Keratinocyte (primary cell): ENCODE data around the gene RORB. TPM values are rescaled to one million over a fixed set of nuclear protein-coding genes. Genes with fewer than 3 reads are reported as not detected.

Source experiments
- DNase-seq: peaks from one replicate; pipeline ENCODE4 v3.0.0-alpha.2; 2011; ENCODE audit warnings: low read depth, missing footprints, low spot score
- FAIRE-seq: peaks from 2 replicates; lab custom pipeline; 2011; peaks lifted over from hg19 to GRCh38; lab: Jason Lieb, UNC
- H2AFZ ChIP-seq: 2 replicates; pipeline ENCODE4 v1.6.0; 2012; ENCODE audit warnings: low read length, control low read depth, inconsistent platforms; ENCODE audit not compliant: control insufficient read depth
- H3K27ac ChIP-seq: 2 replicates; pipeline ENCODE4 v1.5.1; 2011; ENCODE audit warnings: low read length; ENCODE audit not compliant: control insufficient read depth, insufficient read depth
- H3K27me3 ChIP-seq: 3 replicates; pipeline ENCODE4 v1.6.0; 2011; ENCODE audit warnings: low read length; ENCODE audit not compliant: control insufficient read depth, insufficient read depth; ENCODE audit errors: extremely low read depth
- H3K36me3 ChIP-seq, 2 experiments: 2 replicates in 1 of 2; 3 replicates in 1 of 2; pipeline ENCODE4 v1.5.1; 2011; ENCODE audit warnings: low read length in 2 of 2, mild to moderate bottlenecking in 1 of 2; ENCODE audit not compliant: control insufficient read depth in 2 of 2, insufficient read depth in 2 of 2; ENCODE audit errors: extremely low read depth in 1 of 2
- H3K4me1 ChIP-seq: 3 replicates; pipeline ENCODE4 v1.5.1; 2011; ENCODE audit warnings: low read length; ENCODE audit not compliant: control insufficient read depth, insufficient read depth; ENCODE audit errors: extremely low read depth
- H3K4me2 ChIP-seq: 3 replicates; pipeline ENCODE4 v1.6.0; 2011; ENCODE audit warnings: low read depth, low read length; ENCODE audit not compliant: control insufficient read depth, insufficient read depth; ENCODE audit errors: extremely low read depth
- H3K4me3 ChIP-seq, 3 experiments: fragments of 200-600 bp in 1 of 3; sonication (generic) in 1 of 3; 2 replicates in 2 of 3; 3 replicates in 1 of 3; pipeline ENCODE4 v1.5.1; 2011 to 2016; ENCODE audit warnings: low read length in 3 of 3, mild to moderate bottlenecking in 3 of 3, control low read depth in 2 of 3, inconsistent platforms in 1 of 3, low read depth in 1 of 3, mixed read lengths in 1 of 3, mixed run types in 1 of 3, moderate library complexity in 1 of 3; ENCODE audit not compliant: control insufficient read depth in 2 of 3, insufficient read depth in 2 of 3; ENCODE audit errors: extremely low read depth in 1 of 3
- H3K79me2 ChIP-seq: 2 replicates; pipeline ENCODE4 v1.6.0; 2012; ENCODE audit warnings: low read length; ENCODE audit not compliant: control insufficient read depth, insufficient read depth
- H3K9ac ChIP-seq: 3 replicates; pipeline ENCODE4 v1.6.0; 2011; ENCODE audit warnings: low read length; ENCODE audit not compliant: control insufficient read depth, insufficient read depth; ENCODE audit errors: extremely low read depth
- H3K9me1 ChIP-seq: 3 replicates; pipeline ENCODE4 v1.6.0; 2011; ENCODE audit warnings: low read length; ENCODE audit not compliant: control insufficient read depth, insufficient read depth; ENCODE audit errors: extremely low read depth
- H3K9me3 ChIP-seq: 2 replicates; pipeline ENCODE4 v1.5.1; 2012; ENCODE audit warnings: low read depth, low read length; ENCODE audit not compliant: control insufficient read depth
- H4K20me1 ChIP-seq: 3 replicates; pipeline ENCODE4 v1.6.0; 2011; ENCODE audit warnings: low read length; ENCODE audit not compliant: control insufficient read depth, insufficient read depth; ENCODE audit errors: extremely low read depth
- CTCF ChIP-seq, 3 experiments: IDR thresholded peaks in 1 of 3; conservative IDR thresholded peaks in 1 of 3; optimal IDR thresholded peaks in 1 of 3; 2 replicates in 2 of 3; 3 replicates in 1 of 3; pipeline versions ENCODE3 to v1.5.1; 2011; ENCODE audit warnings: low read length in 3 of 3, mild to moderate bottlenecking in 3 of 3, moderate library complexity in 2 of 3, control low read depth in 1 of 3, inconsistent platforms in 1 of 3; ENCODE audit not compliant: insufficient read depth in 2 of 3; ENCODE audit errors: extremely low read depth in 1 of 3
- EZH2 ChIP-seq: IDR thresholded peaks from one replicate; pipeline ENCODE4 v1.6.1; 2012; ENCODE audit warnings: inconsistent platforms, mild to moderate bottlenecking, low read length, moderate library complexity
- dilution Hi-C: fragments of 300-500 bp; cut with MboI; formaldehyde crosslinking; loops from one replicate; pipeline ENCODE4 v1.7.0; 2020; ENCODE audit warnings: low sequenced_read_pairs; ENCODE audit not compliant: extremely low pct_ligation_motif_present
- polyA plus RNA-seq, 5 experiments: library from polyadenylated mRNA; depleted of rRNA in 3 of 5; stranded (reverse) in 3 of 5; stranded (forward) in 1 of 5; unstranded in 1 of 5; fragments of >200 nt; gene quantifications; 1 replicate in 1 of 5; 2 replicates in 3 of 5; 3 replicates in 1 of 5; pipeline versions ENCODE4 v1.2.1 to v1.2.3, GENCODE V29; 2011 to 2012; ENCODE audit warnings: missing spikeins in 2 of 5, low read depth in 1 of 5, low replicate concordance in 1 of 5

Gene RORB
- polyA plus RNA-seq, 1 donor (not counting 4 experiments of a cell fraction or from before 2014, with no cell fraction given): not detected

- Histone ChIP-seq H3K9me1 (no peaks in the 10 kb centered on the region), H3K4me2 (no peak overlapping the region), H3K4me3 (no peak overlapping the region), H3K27me3 (no peaks in the 10 kb centered on the region), H3K4me1 (no peaks in the 10 kb centered on the region), H2AFZ (no peak overlapping the region), H3K9ac (no peak overlapping the region), H3K79me2 (no peaks in the 10 kb centered on the region), H3K9me3 (no peaks in the 10 kb centered on the region), H3K36me3 (no peaks in the 10 kb centered on the region), H4K20me1 (no peaks in the 10 kb centered on the region), H3K27ac (no peak overlapping the region)
- dilution Hi-C loops: no loop called here
- no peak for DNase-seq
- no peak for FAIRE-seq
- TF ChIP-seq CTCF (optimal IDR thresholded peaks at IDR 0.05 in 1 of 3, IDR thresholded peaks at IDR 0.05 in 1 of 3, conservative IDR thresholded peaks at IDR 0.05 in 1 of 3; ENCODE audit: extremely low read depth in 1 of 3, insufficient read depth in 2 of 3, low read length in 3 of 3): no peak
- TF ChIP-seq EZH2: no peak
These were observed 222.2 kb downstream of the RORB start for GRCh38 chr9:74719306-74719705.

GRCh38 chr9:74721696-74722660 lies 224.8 kb downstream of the RORB start:
- no peak for TF ChIP-seq CTCF (optimal IDR thresholded peaks at IDR 0.05 in 1 of 3, IDR thresholded peaks at IDR 0.05 in 1 of 3, conservative IDR thresholded peaks at IDR 0.05 in 1 of 3; ENCODE audit: extremely low read depth in 1 of 3, insufficient read depth in 2 of 3, low read length in 3 of 3)
- no peak for TF ChIP-seq EZH2
- H3K79me2 ChIP-seq: no peaks in the 10 kb centered on the region
- FAIRE-seq: no peak
- no peaks in the 10 kb centered on the region for H3K9me1 ChIP-seq
- dilution Hi-C loops: no loop called here
- no peak overlapping the region for H3K4me2 ChIP-seq
- no peaks in the 10 kb centered on the region for H3K36me3 ChIP-seq
- no peak overlapping the region for H2AFZ ChIP-seq
- H3K4me3 ChIP-seq: no peak overlapping the region
- no peak for DNase-seq
- H3K9ac ChIP-seq: no peak overlapping the region
- H3K27me3 ChIP-seq: no peaks in the 10 kb centered on the region
- H4K20me1 ChIP-seq: no peaks in the 10 kb centered on the region
- H3K4me1 ChIP-seq: no peaks in the 10 kb centered on the region
- H3K9me3 ChIP-seq: no peaks in the 10 kb centered on the region
- no peak overlapping the region for H3K27ac ChIP-seq
